Endothelial cell (in vitro differentiated cells): ENCODE measurements around the gene DHCR7. TPM values are rescaled to one million over a fixed set of nuclear protein-coding genes. Genes with fewer than 3 reads are reported as not detected.
A peak's percentile ranks its signal among the peaks of the same experiment; 100 is the strongest.

Source experiments
- DNase-seq: peaks from one replicate; pipeline ENCODE4 v3.0.0; 2021; ENCODE audit warnings: low spot score
- H3K27ac Mint-ChIP-seq: one replicate; pipeline ENCODE4 v1.8.0; 2021; ENCODE audit warnings: mixed read lengths, inconsistent platforms; ENCODE audit not compliant: unreplicated experiment
- H3K27me3 Mint-ChIP-seq: one replicate; pipeline ENCODE4 v1.8.0; 2021; ENCODE audit warnings: mild to moderate bottlenecking, moderate library complexity, mixed read lengths, inconsistent platforms; ENCODE audit not compliant: unreplicated experiment
- H3K36me3 Mint-ChIP-seq: one replicate; pipeline ENCODE4 v1.8.0; 2021; ENCODE audit warnings: mild to moderate bottlenecking, low read depth, mixed read lengths, inconsistent platforms; ENCODE audit not compliant: unreplicated experiment
- H3K4me1 Mint-ChIP-seq: one replicate; pipeline ENCODE4 v1.8.0; 2021; ENCODE audit warnings: mild to moderate bottlenecking, mixed read lengths, inconsistent platforms; ENCODE audit not compliant: unreplicated experiment
- H3K4me3 Mint-ChIP-seq: one replicate; pipeline ENCODE4 v1.8.0; 2021; ENCODE audit warnings: mild to moderate bottlenecking, mixed read lengths, inconsistent platforms; ENCODE audit not compliant: unreplicated experiment
- H3K9me3 Mint-ChIP-seq: one replicate; pipeline ENCODE4 v1.8.0; 2021; ENCODE audit warnings: mixed read lengths, inconsistent platforms; ENCODE audit not compliant: unreplicated experiment
- total RNA-seq: library from RNA; stranded (reverse); fragmentation: NEBNext Ultra II Directional; extraction: Animal tissue kit (Norgen Biotek cat#: 25700); gene quantifications from one replicate; pipeline ENCODE4 v1.2.1, GENCODE V29; 2021; ENCODE audit not compliant: unreplicated experiment
- TF ChIP-seq, protein P1 (sequence below): fragments of 200-600 bp; sonication (generic); IDR thresholded peaks from one replicate; pipeline ENCODE4 v1.5.0; 2021; ENCODE audit warnings: antibody characterized with exemption; ENCODE audit not compliant: unreplicated experiment

The DHCR7 gene
- total RNA-seq, 1 donor from 2014 or later = 130 TPM

DNA sequence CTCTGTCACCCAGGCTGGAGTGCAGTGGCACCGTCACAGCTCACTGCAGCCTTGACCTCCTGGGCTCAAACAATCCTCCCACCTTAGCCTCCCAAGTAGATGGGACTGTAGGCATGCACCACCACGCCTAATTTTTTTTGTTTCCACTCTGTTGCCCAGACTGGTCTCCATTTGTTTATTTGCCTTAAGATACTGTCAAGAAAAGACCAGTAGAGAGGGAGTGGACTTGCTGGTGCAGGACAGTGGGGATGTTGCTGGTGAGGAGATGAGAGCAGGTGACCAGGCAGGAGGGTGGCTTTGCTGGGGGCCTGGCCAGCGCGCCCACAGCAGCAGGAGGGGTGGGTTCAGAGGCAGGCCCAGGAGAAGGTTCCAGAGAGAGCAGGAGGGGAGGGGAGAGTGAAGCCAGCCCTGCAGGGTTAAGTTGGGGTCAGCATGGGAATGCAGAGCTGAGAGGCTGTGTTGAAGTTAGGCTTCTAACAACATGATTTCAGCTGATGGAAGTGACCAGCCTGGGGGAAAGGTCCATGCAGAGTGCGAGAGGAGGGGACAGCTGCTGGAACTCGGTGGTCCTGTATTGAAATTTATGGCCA lies 40.6 kb upstream of the DHCR7 start:
- TF ChIP-seq, protein P1, sequence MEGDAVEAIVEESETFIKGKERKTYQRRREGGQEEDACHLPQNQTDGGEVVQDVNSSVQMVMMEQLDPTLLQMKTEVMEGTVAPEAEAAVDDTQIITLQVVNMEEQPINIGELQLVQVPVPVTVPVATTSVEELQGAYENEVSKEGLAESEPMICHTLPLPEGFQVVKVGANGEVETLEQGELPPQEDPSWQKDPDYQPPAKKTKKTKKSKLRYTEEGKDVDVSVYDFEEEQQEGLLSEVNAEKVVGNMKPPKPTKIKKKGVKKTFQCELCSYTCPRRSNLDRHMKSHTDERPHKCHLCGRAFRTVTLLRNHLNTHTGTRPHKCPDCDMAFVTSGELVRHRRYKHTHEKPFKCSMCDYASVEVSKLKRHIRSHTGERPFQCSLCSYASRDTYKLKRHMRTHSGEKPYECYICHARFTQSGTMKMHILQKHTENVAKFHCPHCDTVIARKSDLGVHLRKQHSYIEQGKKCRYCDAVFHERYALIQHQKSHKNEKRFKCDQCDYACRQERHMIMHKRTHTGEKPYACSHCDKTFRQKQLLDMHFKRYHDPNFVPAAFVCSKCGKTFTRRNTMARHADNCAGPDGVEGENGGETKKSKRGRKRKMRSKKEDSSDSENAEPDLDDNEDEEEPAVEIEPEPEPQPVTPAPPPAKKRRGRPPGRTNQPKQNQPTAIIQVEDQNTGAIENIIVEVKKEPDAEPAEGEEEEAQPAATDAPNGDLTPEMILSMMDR = no peak
- DNase-seq = no peak
- Mint-ChIP-seq H3K9me3 (no peaks in the 10 kb centered on the region), H3K27ac (no peak overlapping the region), H3K4me3 (no peak overlapping the region), H3K36me3 (peaks cover 65% of the 10 kb centered on the region), H3K4me1 (peaks cover 20% of the 10 kb centered on the region), H3K27me3 (peaks cover 5% of the 10 kb centered on the region)

DNA sequence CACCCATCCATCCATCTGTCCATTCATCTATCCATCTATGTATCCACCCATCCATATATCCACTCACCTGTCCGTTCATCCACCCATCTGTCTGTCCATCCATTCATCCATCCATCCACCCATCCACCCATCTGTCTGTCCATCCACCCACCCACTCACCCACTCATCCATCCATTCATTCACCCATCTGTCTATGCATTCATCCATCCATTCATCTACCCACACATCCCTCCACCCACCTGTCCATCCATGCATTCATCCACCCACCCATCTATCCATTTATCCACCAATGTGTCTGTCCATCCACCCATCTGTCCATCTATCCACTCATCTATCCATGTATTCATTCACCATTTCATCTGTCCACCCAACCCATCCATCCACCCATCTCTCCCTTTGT lies 38.1 kb upstream of the DHCR7 start:
- H3K9me3 Mint-ChIP-seq = no peaks in the 10 kb centered on the region
- TF ChIP-seq, protein P1 = no peak
- H3K27ac Mint-ChIP-seq = no peak overlapping the region
- H3K4me3 Mint-ChIP-seq = peak overlapping the region; percentile 82
- H3K27me3 Mint-ChIP-seq = peaks cover 5% of the 10 kb centered on the region
- no peak for DNase-seq
- H3K4me1 Mint-ChIP-seq = peaks cover 20% of the 10 kb centered on the region
- H3K36me3 Mint-ChIP-seq = peaks cover 75% of the 10 kb centered on the region

DNA sequence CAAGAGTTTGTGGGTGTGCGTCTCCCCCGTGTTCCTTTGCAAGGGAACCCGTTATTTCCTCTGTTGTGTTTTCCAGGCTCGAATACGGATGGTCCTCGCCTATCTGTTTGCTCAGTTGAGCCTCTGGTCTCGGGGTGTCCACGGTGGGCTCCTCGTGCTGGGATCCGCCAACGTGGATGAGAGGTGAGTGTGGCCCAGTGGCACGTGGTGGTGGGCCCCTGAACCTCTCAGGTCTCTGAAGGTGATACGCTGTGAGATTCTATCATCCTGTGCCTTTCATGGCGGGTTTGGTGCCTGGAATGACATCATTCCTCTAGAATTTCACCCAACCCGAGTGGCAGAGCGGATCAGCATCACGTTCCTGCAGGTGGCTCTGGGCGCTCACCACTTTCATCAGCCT lies 37.3 kb upstream of the DHCR7 start:
- H3K4me3 Mint-ChIP-seq = peak overlapping the region; percentile 82
- TF ChIP-seq, protein P1 = no peak
- peaks cover 20% of the 10 kb centered on the region for H3K4me1 Mint-ChIP-seq
- H3K27me3 Mint-ChIP-seq = peaks cover 3% of the 10 kb centered on the region
- DNase-seq = no peak
- H3K9me3 Mint-ChIP-seq = no peaks in the 10 kb centered on the region
- no peak overlapping the region for H3K27ac Mint-ChIP-seq
- H3K36me3 Mint-ChIP-seq = peaks cover 74% of the 10 kb centered on the region

DNA sequence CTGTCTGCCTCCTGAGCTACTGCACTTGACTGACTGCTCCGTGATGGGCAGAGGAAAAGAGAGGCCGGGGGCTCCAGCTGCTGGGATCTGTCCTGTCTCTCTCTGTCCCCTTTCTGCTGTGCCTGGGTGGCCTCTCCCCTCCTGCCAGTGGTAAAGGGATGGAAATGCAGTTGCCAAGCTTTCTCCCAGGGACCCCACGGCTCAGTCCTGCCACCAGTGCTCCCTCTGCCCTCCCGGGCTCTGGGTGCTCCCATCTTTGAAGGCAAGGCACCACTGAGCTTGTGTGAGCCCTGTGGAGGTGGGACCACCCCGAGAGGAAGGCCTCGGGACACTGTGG lies 36.8 kb upstream of the DHCR7 start:
- peaks cover 75% of the 10 kb centered on the region for H3K36me3 Mint-ChIP-seq
- no peak for DNase-seq
- TF ChIP-seq, protein P1 = no peak

DNA sequence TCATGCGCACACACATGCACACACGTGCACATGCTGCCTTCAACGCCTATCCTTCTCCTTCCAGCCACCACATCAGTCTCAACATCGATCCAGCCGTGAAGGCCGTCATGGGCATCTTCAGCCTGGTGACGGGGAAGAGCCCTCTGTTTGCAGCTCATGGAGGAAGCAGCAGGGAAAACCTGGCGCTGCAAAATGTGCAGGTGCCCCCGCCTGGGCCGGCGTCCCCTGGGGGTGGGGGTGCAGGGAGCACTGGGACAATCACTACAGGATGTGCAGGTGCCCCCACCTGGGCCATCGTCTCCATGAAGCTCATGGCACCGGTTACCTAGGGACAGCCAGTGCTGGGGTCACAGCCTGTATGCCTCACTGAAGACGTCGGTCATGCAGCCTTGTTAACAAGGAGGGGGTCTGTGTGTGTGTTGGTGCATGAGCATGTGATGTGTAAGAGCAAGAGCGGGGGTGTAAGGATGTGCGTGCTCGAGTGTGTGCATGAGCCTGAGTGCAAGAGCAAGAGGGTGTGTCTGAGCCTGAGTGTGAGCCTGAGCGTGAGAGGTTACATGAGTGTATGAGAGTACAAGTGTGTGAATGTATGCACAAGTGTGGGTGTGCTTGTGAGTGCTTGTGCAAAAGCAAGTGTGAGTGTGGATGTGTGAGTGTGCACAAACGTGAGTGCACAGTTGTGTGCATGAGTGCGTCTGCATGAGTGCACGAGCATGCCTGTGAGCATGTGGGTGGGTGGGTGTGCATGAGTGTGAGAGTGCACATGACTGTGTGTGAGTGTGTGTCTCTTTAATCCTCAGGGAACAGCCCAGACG lies 36.3 kb upstream of the DHCR7 start:
- H3K4me1 Mint-ChIP-seq = peaks cover 17% of the 10 kb centered on the region
- peaks cover 3% of the 10 kb centered on the region for H3K27me3 Mint-ChIP-seq
- H3K4me3 Mint-ChIP-seq = peak overlapping the region; percentile 33
- H3K9me3 Mint-ChIP-seq = no peaks in the 10 kb centered on the region
- peaks cover 77% of the 10 kb centered on the region for H3K36me3 Mint-ChIP-seq
- TF ChIP-seq, protein P1 = no peak
- DNase-seq = no peak
- H3K27ac Mint-ChIP-seq = no peak overlapping the region

More for the DNA sequence above, 36.8 kb upstream of the DHCR7 start:
- no peak overlapping the region for H3K27ac Mint-ChIP-seq
- peaks cover 20% of the 10 kb centered on the region for H3K4me1 Mint-ChIP-seq
- peaks cover 3% of the 10 kb centered on the region for H3K27me3 Mint-ChIP-seq
- H3K4me3 Mint-ChIP-seq = no peak overlapping the region
- H3K9me3 Mint-ChIP-seq = no peaks in the 10 kb centered on the region
